Measurements from ENCODE around the gene CCDC106.

DNA sequence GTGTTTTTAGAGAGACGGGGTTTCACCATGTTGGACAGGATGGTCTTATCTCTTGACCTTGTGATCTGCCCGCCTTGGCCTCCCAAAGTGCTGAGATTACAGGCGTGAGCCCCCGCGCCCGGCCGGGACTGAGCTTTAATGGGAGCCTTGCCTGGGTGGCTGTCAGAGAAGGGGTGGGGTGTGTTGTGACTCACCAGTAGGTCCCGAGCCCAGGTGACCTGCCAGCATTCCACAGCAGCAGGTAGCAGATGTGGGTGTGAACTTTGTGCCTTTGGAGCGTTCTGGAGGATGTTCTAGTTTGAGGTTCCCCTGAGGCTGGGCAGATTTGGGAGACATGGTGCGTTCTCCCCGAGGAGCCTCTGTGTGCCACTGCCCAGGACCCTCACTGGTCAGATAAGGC is 19.9 kb downstream of the CCDC106 start:
- TF ChIP-seq, protein P1, sequence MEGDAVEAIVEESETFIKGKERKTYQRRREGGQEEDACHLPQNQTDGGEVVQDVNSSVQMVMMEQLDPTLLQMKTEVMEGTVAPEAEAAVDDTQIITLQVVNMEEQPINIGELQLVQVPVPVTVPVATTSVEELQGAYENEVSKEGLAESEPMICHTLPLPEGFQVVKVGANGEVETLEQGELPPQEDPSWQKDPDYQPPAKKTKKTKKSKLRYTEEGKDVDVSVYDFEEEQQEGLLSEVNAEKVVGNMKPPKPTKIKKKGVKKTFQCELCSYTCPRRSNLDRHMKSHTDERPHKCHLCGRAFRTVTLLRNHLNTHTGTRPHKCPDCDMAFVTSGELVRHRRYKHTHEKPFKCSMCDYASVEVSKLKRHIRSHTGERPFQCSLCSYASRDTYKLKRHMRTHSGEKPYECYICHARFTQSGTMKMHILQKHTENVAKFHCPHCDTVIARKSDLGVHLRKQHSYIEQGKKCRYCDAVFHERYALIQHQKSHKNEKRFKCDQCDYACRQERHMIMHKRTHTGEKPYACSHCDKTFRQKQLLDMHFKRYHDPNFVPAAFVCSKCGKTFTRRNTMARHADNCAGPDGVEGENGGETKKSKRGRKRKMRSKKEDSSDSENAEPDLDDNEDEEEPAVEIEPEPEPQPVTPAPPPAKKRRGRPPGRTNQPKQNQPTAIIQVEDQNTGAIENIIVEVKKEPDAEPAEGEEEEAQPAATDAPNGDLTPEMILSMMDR (IDR thresholded peaks at IDR 0.05) = no peak
- TF ChIP-seq SIN3A (IDR thresholded peaks at IDR 0.05; ENCODE audit: borderline replicate concordance, insufficient read depth, low read depth, low read length) (no peak), POLR2AphosphoS5 (IDR thresholded peaks at IDR 0.05; ENCODE audit: low read depth, low read length) (no peak), TCF7L2 (IDR thresholded peaks at IDR 0.05; ENCODE audit: low read depth, low read length) (no peak)
